ENCODE data around the gene PUS1.

PUS1 gene

GRCh38 chr12:131988054-131988796, 59.1 kb downstream of the PUS1 start:
- no peak overlapping the region for H3K9ac ChIP-seq (ENCODE audit: low read length)
- H3K27ac ChIP-seq (ENCODE audit: low read depth, low read length, poor library complexity, severe bottlenecking): no peak overlapping the region
- no peaks in the 10 kb centered on the region for H4K20me1 ChIP-seq (ENCODE audit: insufficient read depth, low read length)
- H3K9me3 ChIP-seq (ENCODE audit: low read length): no peaks in the 10 kb centered on the region
- no peaks in the 10 kb centered on the region for H3K27me3 ChIP-seq (ENCODE audit: insufficient read depth, low read length)
- no peaks in the 10 kb centered on the region for H3F3A ChIP-seq (ENCODE audit: insufficient read depth, low read length)
- H3K79me2 ChIP-seq (ENCODE audit: insufficient read depth, low read length): no peaks in the 10 kb centered on the region
- TF ChIP-seq CTCF (IDR thresholded peaks at IDR 0.05; ENCODE audit: low read length) (no peak), EZH2 (IDR thresholded peaks at IDR 0.05; ENCODE audit: borderline replicate concordance, low read length) (no peak)
- no peaks in the 10 kb centered on the region for H3K4me1 ChIP-seq (ENCODE audit: insufficient read depth, low read length, severe bottlenecking)
- H2AFZ ChIP-seq (ENCODE audit: low read length): no peak overlapping the region
- H3K4me2 ChIP-seq (ENCODE audit: low read length): no peak overlapping the region
- no peaks in the 10 kb centered on the region for H3K9me2 ChIP-seq (ENCODE audit: low read depth, low read length)
- H3K36me3 ChIP-seq (ENCODE audit: insufficient read depth, low read length): peaks cover 85% of the 10 kb centered on the region
- no peak overlapping the region for H3K4me3 ChIP-seq (ENCODE audit: low read depth, low read length, poor library complexity, severe bottlenecking)

GRCh38 chr12:131989021-131989420, 59.9 kb downstream of the PUS1 start:
- Histone ChIP-seq H3K9ac (ENCODE audit: low read length) (no peak overlapping the region), H3K4me1 (ENCODE audit: insufficient read depth, low read length, severe bottlenecking) (no peaks in the 10 kb centered on the region), H3K36me3 (ENCODE audit: insufficient read depth, low read length) (peaks cover 86% of the 10 kb centered on the region), H3K27ac (ENCODE audit: low read depth, low read length, poor library complexity, severe bottlenecking) (no peak overlapping the region), H3K4me2 (ENCODE audit: low read length) (no peak overlapping the region), H3K9me3 (ENCODE audit: low read length) (no peaks in the 10 kb centered on the region), H3K79me2 (ENCODE audit: insufficient read depth, low read length) (no peaks in the 10 kb centered on the region), H3K27me3 (ENCODE audit: insufficient read depth, low read length) (no peaks in the 10 kb centered on the region), H3K9me2 (ENCODE audit: low read depth, low read length) (no peaks in the 10 kb centered on the region), H2AFZ (ENCODE audit: low read length) (no peak overlapping the region), H3K4me3 (ENCODE audit: low read depth, low read length, poor library complexity, severe bottlenecking) (no peak overlapping the region), H4K20me1 (ENCODE audit: insufficient read depth, low read length) (no peaks in the 10 kb centered on the region), H3F3A (ENCODE audit: insufficient read depth, low read length) (no peaks in the 10 kb centered on the region)
- TF ChIP-seq EZH2 (IDR thresholded peaks at IDR 0.05; ENCODE audit: borderline replicate concordance, low read length): no peak
- TF ChIP-seq CTCF (IDR thresholded peaks at IDR 0.05; ENCODE audit: low read length): no peak

- H3K9me2 ChIP-seq (ENCODE audit: low read depth, low read length): no peaks in the 10 kb centered on the region
- no peak for TF ChIP-seq CTCF (IDR thresholded peaks at IDR 0.05; ENCODE audit: low read length)
- no peak for TF ChIP-seq EZH2 (IDR thresholded peaks at IDR 0.05; ENCODE audit: borderline replicate concordance, low read length)
- no peaks in the 10 kb centered on the region for H3K79me2 ChIP-seq (ENCODE audit: insufficient read depth, low read length)
- H3K4me1 ChIP-seq (ENCODE audit: insufficient read depth, low read length, severe bottlenecking): no peaks in the 10 kb centered on the region
- H4K20me1 ChIP-seq (ENCODE audit: insufficient read depth, low read length): no peaks in the 10 kb centered on the region
- no peak overlapping the region for H3K9ac ChIP-seq (ENCODE audit: low read length)
- no peaks in the 10 kb centered on the region for H3K27me3 ChIP-seq (ENCODE audit: insufficient read depth, low read length)
- no peak overlapping the region for H3K4me2 ChIP-seq (ENCODE audit: low read length)
- H3F3A ChIP-seq (ENCODE audit: insufficient read depth, low read length): no peaks in the 10 kb centered on the region
- peaks cover 92% of the 10 kb centered on the region for H3K36me3 ChIP-seq (ENCODE audit: insufficient read depth, low read length)
- no peak overlapping the region for H3K4me3 ChIP-seq (ENCODE audit: low read depth, low read length, poor library complexity, severe bottlenecking)
- H3K27ac ChIP-seq (ENCODE audit: low read depth, low read length, poor library complexity, severe bottlenecking): no peak overlapping the region
- H3K9me3 ChIP-seq (ENCODE audit: low read length): no peaks in the 10 kb centered on the region
- H2AFZ ChIP-seq (ENCODE audit: low read length): no peak overlapping the region
Observed at GRCh38 chr12:131990066-131990979, 61.2 kb downstream of the PUS1 start.

All from OCI-LY1 (cell line).